Hepatocyte (in vitro differentiated cells): ENCODE data around the gene CMKLR1.

Experiments
- EZH2 ChIP-seq: fragments of 200-600 bp; sonication (generic); IDR thresholded peaks from 2 replicates; pipeline ENCODE4 v1.6.1; 2016; ENCODE audit warnings: antibody characterized with exemption, mild to moderate bottlenecking, borderline replicate concordance
- EZH2phosphoT487 ChIP-seq: fragments of 200-600 bp; sonication (generic); IDR thresholded peaks from one replicate; pipeline ENCODE4 v1.6.1; 2018; ENCODE audit warnings: antibody characterized with exemption, mild to moderate bottlenecking, low read depth, moderate library complexity; ENCODE audit not compliant: unreplicated experiment, severe bottlenecking
- TF ChIP-seq, protein P1 (sequence below): fragments of 200-600 bp; sonication (generic); IDR thresholded peaks from 2 replicates; pipeline ENCODE4 v1.5.1; 2016; ENCODE audit warnings: antibody characterized with exemption, mild to moderate bottlenecking; ENCODE audit not compliant: poor library complexity

DNA sequence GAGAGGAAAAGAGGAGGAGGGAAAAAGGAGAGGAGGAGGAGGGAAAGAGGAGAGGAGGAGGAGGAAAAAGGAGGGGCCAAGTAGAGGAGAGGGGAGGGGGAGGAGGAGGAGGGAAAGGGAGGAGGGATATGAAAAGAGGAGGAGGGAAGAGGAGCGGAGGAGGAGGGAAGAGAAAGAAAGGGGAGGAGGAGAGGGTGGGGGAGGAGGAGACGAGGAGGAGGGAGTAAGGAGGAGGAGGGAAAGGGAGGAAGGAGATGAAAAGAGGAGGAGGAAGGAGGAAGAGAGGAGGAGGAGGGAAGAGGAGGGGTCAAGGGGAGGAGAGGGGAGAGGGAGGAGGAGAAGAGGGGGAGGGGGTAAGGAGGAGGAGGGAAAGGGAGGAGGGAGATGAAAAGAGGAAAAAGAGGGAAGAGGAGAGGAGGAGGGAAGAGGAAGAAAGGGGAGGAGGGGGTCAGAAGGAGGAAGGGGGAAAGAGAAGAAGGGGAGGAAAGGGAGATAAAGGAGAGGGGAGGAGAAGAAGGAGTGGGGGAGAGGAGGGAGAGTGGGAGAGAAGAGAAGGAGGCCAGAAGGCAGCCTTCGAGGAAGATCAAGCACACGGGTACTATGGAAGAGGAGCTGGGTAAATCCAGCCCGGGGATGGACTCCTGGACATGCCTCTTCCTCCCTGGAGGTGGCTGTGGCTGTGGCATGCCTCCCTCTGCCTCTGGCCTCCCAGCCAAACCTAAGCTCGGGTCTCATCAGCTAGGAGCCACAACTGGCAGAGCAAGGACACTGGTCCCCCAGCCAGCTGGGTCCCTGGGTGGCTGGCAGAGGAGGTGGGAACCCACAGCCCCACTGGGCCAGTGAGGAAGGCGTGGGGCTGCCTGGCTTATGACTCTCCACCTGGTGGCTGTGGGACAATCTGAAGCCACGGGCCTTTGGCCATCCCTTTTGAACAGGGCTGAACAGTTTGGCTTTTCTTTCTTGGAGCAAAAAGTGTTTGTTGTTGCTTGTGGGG, 3.0 kb upstream of the CMKLR1 start:
- TF ChIP-seq, protein P1, sequence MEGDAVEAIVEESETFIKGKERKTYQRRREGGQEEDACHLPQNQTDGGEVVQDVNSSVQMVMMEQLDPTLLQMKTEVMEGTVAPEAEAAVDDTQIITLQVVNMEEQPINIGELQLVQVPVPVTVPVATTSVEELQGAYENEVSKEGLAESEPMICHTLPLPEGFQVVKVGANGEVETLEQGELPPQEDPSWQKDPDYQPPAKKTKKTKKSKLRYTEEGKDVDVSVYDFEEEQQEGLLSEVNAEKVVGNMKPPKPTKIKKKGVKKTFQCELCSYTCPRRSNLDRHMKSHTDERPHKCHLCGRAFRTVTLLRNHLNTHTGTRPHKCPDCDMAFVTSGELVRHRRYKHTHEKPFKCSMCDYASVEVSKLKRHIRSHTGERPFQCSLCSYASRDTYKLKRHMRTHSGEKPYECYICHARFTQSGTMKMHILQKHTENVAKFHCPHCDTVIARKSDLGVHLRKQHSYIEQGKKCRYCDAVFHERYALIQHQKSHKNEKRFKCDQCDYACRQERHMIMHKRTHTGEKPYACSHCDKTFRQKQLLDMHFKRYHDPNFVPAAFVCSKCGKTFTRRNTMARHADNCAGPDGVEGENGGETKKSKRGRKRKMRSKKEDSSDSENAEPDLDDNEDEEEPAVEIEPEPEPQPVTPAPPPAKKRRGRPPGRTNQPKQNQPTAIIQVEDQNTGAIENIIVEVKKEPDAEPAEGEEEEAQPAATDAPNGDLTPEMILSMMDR = no peak
- TF ChIP-seq EZH2 = no peak
- TF ChIP-seq EZH2phosphoT487 = no peak
